Measurements from ENCODE around the gene CCDC177. TPM values are rescaled to one million over a fixed set of nuclear protein-coding genes. Genes with fewer than 3 reads are reported as not detected.
A peak's percentile ranks its signal among the peaks of the same experiment; 100 is the strongest.

Gene CCDC177
- total and polyA plus RNA-seq, 2 experiments from 2014 or later: 0.23 TPM; not detected in 1

GRCh38 chr14:69572030-69572840, 2.4 kb downstream of the CCDC177 start:
- no peaks in the 10 kb centered on the region for H3K36me3 ChIP-seq (replicated peaks; ENCODE audit: insufficient read depth, low read depth)
- H2AFZ ChIP-seq: no peak overlapping the region
- H3K4me3 ChIP-seq: no peak overlapping the region
- H3K27me3 ChIP-seq: peaks cover 68% of the 10 kb centered on the region
- H3K4me1 ChIP-seq (ENCODE audit: insufficient read depth): peaks cover 6% of the 10 kb centered on the region
- peak overlapping the region; percentile 84 for H3K4me2 ChIP-seq
- WGBS (ENCODE audit: low lambda C conversion rate, missing lambda C conversion rate): 56% methylated on average over 83 of the region's 112 CpGs
- H3K79me2 ChIP-seq: no peaks in the 10 kb centered on the region
- H3K9me3 ChIP-seq (ENCODE audit: low read depth): no peaks in the 10 kb centered on the region
- no peaks in the 10 kb centered on the region for H4K20me1 ChIP-seq (ENCODE audit: insufficient read depth, poor library complexity, severe bottlenecking)
- TF ChIP-seq EZH2 (IDR thresholded peaks at IDR 0.05; ENCODE audit: borderline replicate concordance) (no peak), EZH2phosphoT487 (IDR thresholded peaks at IDR 0.05; ENCODE audit: low read depth, severe bottlenecking, unreplicated experiment) (no peak), CTCF (IDR thresholded peaks at IDR 0.05; ENCODE audit: poor library complexity) (no peak)
- DNase-seq (ENCODE audit: low spot score): peak; percentile 67
- no peak overlapping the region for H3K27ac ChIP-seq
- no peaks in the 10 kb centered on the region for H3K9me2 ChIP-seq (replicated peaks; ENCODE audit: insufficient read depth)

GRCh38 chr14:69571449-69572029, 3.1 kb downstream of the CCDC177 start:
- no peaks in the 10 kb centered on the region for H3K9me3 ChIP-seq (ENCODE audit: low read depth)
- H3K27ac ChIP-seq: no peak overlapping the region
- 64% methylated on average over 58 of the region's 62 CpGs for WGBS (ENCODE audit: low lambda C conversion rate, missing lambda C conversion rate)
- TF ChIP-seq EZH2phosphoT487 (IDR thresholded peaks at IDR 0.05; ENCODE audit: low read depth, severe bottlenecking, unreplicated experiment) (no peak), EZH2 (IDR thresholded peaks at IDR 0.05; ENCODE audit: borderline replicate concordance) (no peak), CTCF (IDR thresholded peaks at IDR 0.05; ENCODE audit: poor library complexity) (no peak)
- no peaks in the 10 kb centered on the region for H3K9me2 ChIP-seq (replicated peaks; ENCODE audit: insufficient read depth)
- no peak overlapping the region for H3K4me3 ChIP-seq
- no peak for DNase-seq (ENCODE audit: low spot score)
- H4K20me1 ChIP-seq (ENCODE audit: insufficient read depth, poor library complexity, severe bottlenecking): no peaks in the 10 kb centered on the region
- H3K79me2 ChIP-seq: no peaks in the 10 kb centered on the region
- no peaks in the 10 kb centered on the region for H3K36me3 ChIP-seq (replicated peaks; ENCODE audit: insufficient read depth, low read depth)
- H3K4me2 ChIP-seq: peak overlapping the region; percentile 84
- peaks cover 6% of the 10 kb centered on the region for H3K4me1 ChIP-seq (ENCODE audit: insufficient read depth)
- H2AFZ ChIP-seq: no peak overlapping the region
- peaks cover 73% of the 10 kb centered on the region for H3K27me3 ChIP-seq

- Histone ChIP-seq H3K36me3 (replicated peaks; ENCODE audit: insufficient read depth, low read depth) (no peaks in the 10 kb centered on the region), H3K4me2 (no peak overlapping the region), H3K4me3 (no peak overlapping the region), H4K20me1 (ENCODE audit: insufficient read depth, poor library complexity, severe bottlenecking) (no peaks in the 10 kb centered on the region), H2AFZ (no peak overlapping the region), H3K9me3 (ENCODE audit: low read depth) (no peaks in the 10 kb centered on the region), H3K4me1 (ENCODE audit: insufficient read depth) (peaks cover 6% of the 10 kb centered on the region), H3K79me2 (no peaks in the 10 kb centered on the region), H3K9me2 (replicated peaks; ENCODE audit: insufficient read depth) (no peaks in the 10 kb centered on the region), H3K27me3 (peaks cover 72% of the 10 kb centered on the region), H3K27ac (no peak overlapping the region)
- no peak for DNase-seq (ENCODE audit: low spot score)
- 94% methylated on average over 7 of the region's 7 CpGs for WGBS (ENCODE audit: low lambda C conversion rate, missing lambda C conversion rate)
- TF ChIP-seq EZH2 (IDR thresholded peaks at IDR 0.05; ENCODE audit: borderline replicate concordance) (no peak), CTCF (IDR thresholded peaks at IDR 0.05; ENCODE audit: poor library complexity) (no peak), EZH2phosphoT487 (IDR thresholded peaks at IDR 0.05; ENCODE audit: low read depth, severe bottlenecking, unreplicated experiment) (no peak)
Observed at GRCh38 chr14:69570836-69571330, 3.8 kb downstream of the CCDC177 start.

All from hepatocyte (in vitro differentiated cells).